GM23248 (cell line): ENCODE results near the gene MEGF11. TPM values are rescaled to one million over a fixed set of nuclear protein-coding genes. Genes with fewer than 3 reads are reported as not detected.
A peak's percentile ranks its signal among the peaks of the same experiment; 100 is the strongest.

Source experiments
- DNase-seq: peaks from one replicate; pipeline ENCODE4 v3.0.0-alpha.2; 2015
- H2AFZ ChIP-seq: fragments of 200-600 bp; sonication (generic); 2 replicates; pipeline ENCODE4 v1.6.1; 2016; ENCODE audit warnings: antibody characterized with exemption
- H3F3A ChIP-seq: fragments of 200-600 bp; sonication (generic); 2 replicates; pipeline ENCODE4 v1.6.1; 2016; ENCODE audit warnings: mild to moderate bottlenecking, antibody characterized with exemption, mixed run types; ENCODE audit not compliant: insufficient read depth
- H3K27ac ChIP-seq: fragments of 200-600 bp; sonication (generic); 2 replicates; pipeline ENCODE4 v1.5.1; 2016; ENCODE audit warnings: mild to moderate bottlenecking
- H3K27me3 ChIP-seq: fragments of 200-600 bp; sonication (generic); replicated peaks from 2 replicates; pipeline ENCODE4 v1.6.1; 2016; ENCODE audit warnings: mild to moderate bottlenecking; ENCODE audit not compliant: insufficient read depth
- H3K36me3 ChIP-seq: fragments of 200-600 bp; sonication (generic); 2 replicates; pipeline ENCODE4 v1.6.1; 2016; ENCODE audit warnings: low read depth, mild to moderate bottlenecking
- H3K4me1 ChIP-seq: fragments of 200-600 bp; sonication (generic); 2 replicates; pipeline ENCODE4 v1.6.1; 2016; ENCODE audit warnings: mild to moderate bottlenecking; ENCODE audit not compliant: insufficient read depth
- H3K4me2 ChIP-seq: fragments of 200-600 bp; sonication (generic); one replicate; pipeline ENCODE4 v1.6.1; 2016; ENCODE audit warnings: mild to moderate bottlenecking; ENCODE audit not compliant: unreplicated experiment
- H3K4me3 ChIP-seq: fragments of 200-600 bp; sonication (generic); 2 replicates; pipeline ENCODE4 v1.5.1; 2016; ENCODE audit warnings: mild to moderate bottlenecking
- H3K79me2 ChIP-seq: fragments of 200-600 bp; sonication (generic); 2 replicates; pipeline ENCODE4 v1.6.1; 2016; ENCODE audit warnings: mild to moderate bottlenecking; ENCODE audit not compliant: insufficient read depth
- H3K9ac ChIP-seq: fragments of 200-600 bp; sonication (generic); 2 replicates; pipeline ENCODE4 v1.6.1; 2016; ENCODE audit warnings: mild to moderate bottlenecking
- H3K9me2 ChIP-seq: fragments of 200-600 bp; sonication (generic); 2 replicates; pipeline ENCODE4 v1.6.1; 2016; ENCODE audit warnings: mixed run types, mild to moderate bottlenecking, moderate library complexity; ENCODE audit not compliant: insufficient read depth
- H3K9me3 ChIP-seq: fragments of 200-600 bp; sonication (generic); one replicate; pipeline ENCODE4 v1.6.1; 2017; ENCODE audit warnings: low read depth
- H4K20me1 ChIP-seq: fragments of 200-600 bp; sonication (generic); 2 replicates; pipeline ENCODE4 v1.6.0; 2016; ENCODE audit not compliant: insufficient read depth
- EZH2 ChIP-seq: fragments of 200-600 bp; sonication (generic); IDR thresholded peaks from 2 replicates; pipeline ENCODE4 v1.6.1; 2018; ENCODE audit warnings: antibody characterized with exemption, mild to moderate bottlenecking; ENCODE audit not compliant: insufficient read depth, poor library complexity, severe bottlenecking
- EZH2phosphoT487 ChIP-seq: fragments of 200-600 bp; sonication (generic); IDR thresholded peaks from 2 replicates; pipeline ENCODE4 v1.6.1; 2018; ENCODE audit warnings: antibody characterized with exemption, moderate library complexity, mild to moderate bottlenecking, low read depth; ENCODE audit not compliant: insufficient read depth
- WGBS, 2 experiments: methylation state at CpG; one replicate each; pipeline ENCODE4 v1.1.6; 2015 to 2017; ENCODE audit warnings: low lambda C conversion rate in 2 of 2, low coverage in 1 of 2; ENCODE audit errors: missing lambda C conversion rate in 2 of 2; 5-methylcytosine and 5-hydroxymethylcytosine counted together
- in situ Hi-C: fragments of 300-500 bp; cut with MboI; formaldehyde crosslinking; loops from 2 replicates; pipeline ENCODE4 v1.15.0; 2020
- polyA plus RNA-seq: library from polyadenylated mRNA; unstranded; fragments of >200 nt; fragmentation: Nextera tagmentation; extraction: Ambion mirVana; gene quantifications from 2 replicates; pipeline ENCODE4 v1.2.1, GENCODE V29; 2016
- total RNA-seq: library from RNA; depleted of rRNA; stranded (reverse); fragments of >200 nt; shearing (Covaris generic); gene quantifications from 2 replicates; pipeline ENCODE4 v1.2.3, GENCODE V29; 2014

The MEGF11 gene
- total and polyA plus RNA-seq, 2 experiments from 2014 or later, result 0.14 TPM; not detected in 1

GRCh38 chr15:65870889-65871533 lies 382.5 kb downstream of the MEGF11 start:
- Histone ChIP-seq H3K9me2 (no peaks in the 10 kb centered on the region), H3K4me1 (peaks cover 16% of the 10 kb centered on the region), H2AFZ (peak overlapping the region; percentile 88), H3K9ac (peak overlapping the region; percentile 87), H3K79me2 (peaks cover 66% of the 10 kb centered on the region), H3K9me3 (no peaks in the 10 kb centered on the region), H3F3A (peaks cover 30% of the 10 kb centered on the region), H3K27ac (peak overlapping the region; percentile 83), H4K20me1 (no peaks in the 10 kb centered on the region), H3K4me2 (peak overlapping the region; percentile 92), H3K27me3 (no peaks in the 10 kb centered on the region), H3K4me3 (peak overlapping the region; percentile 95), H3K36me3 (no peaks in the 10 kb centered on the region)
- no peak for TF ChIP-seq EZH2phosphoT487
- TF ChIP-seq EZH2, result no peak
- peak; percentile 74 for DNase-seq
- in situ Hi-C loops, result no loop called here
- 49 to 52% methylated on average over 2 of the region's 2 CpGs for WGBS, 2 experiments

- Histone ChIP-seq H3K27ac (peak overlapping the region; percentile 83), H3F3A (peaks cover 30% of the 10 kb centered on the region), H3K4me1 (peaks cover 16% of the 10 kb centered on the region), H3K79me2 (peaks cover 58% of the 10 kb centered on the region), H2AFZ (peak overlapping the region; percentile 88), H3K27me3 (no peaks in the 10 kb centered on the region), H4K20me1 (no peaks in the 10 kb centered on the region), H3K9ac (peak overlapping the region; percentile 87), H3K9me2 (no peaks in the 10 kb centered on the region), H3K4me2 (peak overlapping the region; percentile 92), H3K36me3 (no peaks in the 10 kb centered on the region), H3K4me3 (peak overlapping the region; percentile 95), H3K9me3 (no peaks in the 10 kb centered on the region)
- in situ Hi-C loops, result no loop called here
- no peak for TF ChIP-seq EZH2phosphoT487
- TF ChIP-seq EZH2, result no peak
- 1% methylated on average over 28 to 43 of the region's 43 CpGs for WGBS, 2 experiments
- DNase-seq, result peak; percentile 63
These were observed 383.3 kb downstream of the MEGF11 start for GRCh38 chr15:65869954-65870871.

GRCh38 chr15:65869126-65869953 lies 384.2 kb downstream of the MEGF11 start, which contains the start of gene RAB11A:
Gene RAB11A (plus strand): TSS chr15:65869491. CDS start chr15:65869586, 95 bp downstream.
- peak within 1 kb of the TSS; percentile 83 for H3K27ac ChIP-seq
- in situ Hi-C loops, result no loop called here
- peak within 1 kb of the TSS; percentile 87 for H3K9ac ChIP-seq
- H3K79me2 ChIP-seq, result peaks cover 50% of the 10 kb centered on the region
- no peak for TF ChIP-seq EZH2phosphoT487
- no peak for TF ChIP-seq EZH2
- no peaks in the 10 kb centered on the region for H3K36me3 ChIP-seq
- peaks cover 30% of the 10 kb centered on the region for H3F3A ChIP-seq
- peaks cover 16% of the 10 kb centered on the region for H3K4me1 ChIP-seq
- peak; percentile 99 for DNase-seq
- H3K27me3 ChIP-seq, result no peaks in the 10 kb centered on the region
- no peaks in the 10 kb centered on the region for H3K9me3 ChIP-seq
- no peaks in the 10 kb centered on the region for H3K9me2 ChIP-seq
- 0 to 1% methylated on average over 54 to 62 of the region's 62 CpGs for WGBS, 2 experiments
- peak within 1 kb of the TSS; percentile 95 for H3K4me3 ChIP-seq
- peak within 1 kb of the TSS; percentile 88 for H2AFZ ChIP-seq
- peak within 1 kb of the TSS; percentile 92 for H3K4me2 ChIP-seq
- no peaks in the 10 kb centered on the region for H4K20me1 ChIP-seq
